Astrocyte (in vitro differentiated cells and primary cell): ENCODE results near the gene KCNC1. TPM values are rescaled to one million over a fixed set of nuclear protein-coding genes. Genes with fewer than 3 reads are reported as not detected.

Experiments used
- DNase-seq: peaks from one replicate; pipeline ENCODE4 v3.0.0-alpha.2; 2010; ENCODE audit warnings: low read depth
- FAIRE-seq: peaks from 2 replicates; lab custom pipeline; 2011; peaks lifted over from hg19 to GRCh38; lab: Jason Lieb, UNC
- H2AFZ ChIP-seq: 2 replicates; pipeline ENCODE4 v1.6.0; 2012; ENCODE audit warnings: low read depth, low read length, inconsistent platforms
- H3K27ac ChIP-seq: 2 replicates; pipeline ENCODE4 v1.5.1; 2011; ENCODE audit warnings: low read depth, low read length, inconsistent platforms
- H3K27me3 ChIP-seq: 2 replicates; pipeline ENCODE4 v1.6.0; 2011; ENCODE audit warnings: low read length, inconsistent platforms; ENCODE audit not compliant: insufficient read depth
- H3K36me3 ChIP-seq: 2 replicates; pipeline ENCODE4 v1.5.1; 2011; ENCODE audit warnings: low read length, inconsistent platforms; ENCODE audit not compliant: insufficient read depth
- H3K4me1 ChIP-seq: 2 replicates; pipeline ENCODE4 v1.5.1; 2011; ENCODE audit warnings: low read length, inconsistent platforms; ENCODE audit not compliant: insufficient read depth
- H3K4me2 ChIP-seq: 2 replicates; pipeline ENCODE4 v1.6.0; 2012; ENCODE audit warnings: low read length, inconsistent platforms
- H3K4me3 ChIP-seq: 2 replicates; pipeline ENCODE4 v1.5.1; 2011; ENCODE audit warnings: low read depth, mild to moderate bottlenecking, low read length, inconsistent platforms; ENCODE audit not compliant: insufficient read depth
- H3K79me2 ChIP-seq: 2 replicates; pipeline ENCODE4 v1.6.0; 2012; ENCODE audit warnings: mild to moderate bottlenecking, low read length, inconsistent platforms; ENCODE audit not compliant: insufficient read depth
- H3K9ac ChIP-seq: 2 replicates; pipeline ENCODE4 v1.6.0; 2012; ENCODE audit warnings: mild to moderate bottlenecking, low read length, inconsistent platforms
- H3K9me3 ChIP-seq: 2 replicates; pipeline ENCODE4 v1.5.1; 2012; ENCODE audit warnings: low read depth, mild to moderate bottlenecking, low read length, inconsistent platforms; ENCODE audit not compliant: insufficient read depth
- H4K20me1 ChIP-seq: 2 replicates; pipeline ENCODE4 v1.6.0; 2012; ENCODE audit warnings: low read length, inconsistent platforms; ENCODE audit not compliant: insufficient read depth
- H3K27ac Mint-ChIP-seq: one replicate; pipeline ENCODE4 v1.8.0; 2021; ENCODE audit warnings: mild to moderate bottlenecking, mixed read lengths; ENCODE audit not compliant: unreplicated experiment
- H3K27me3 Mint-ChIP-seq: one replicate; pipeline ENCODE4 v1.8.0; 2021; ENCODE audit warnings: low read depth, mixed read lengths; ENCODE audit not compliant: unreplicated experiment
- H3K36me3 Mint-ChIP-seq: one replicate; pipeline ENCODE4 v1.8.0; 2021; ENCODE audit warnings: low read depth, mixed read lengths; ENCODE audit not compliant: unreplicated experiment
- H3K4me1 Mint-ChIP-seq: one replicate; pipeline ENCODE4 v1.8.0; 2021; ENCODE audit warnings: low read depth, mixed read lengths; ENCODE audit not compliant: unreplicated experiment
- H3K4me3 Mint-ChIP-seq: one replicate; pipeline ENCODE4 v1.8.0; 2021; ENCODE audit warnings: mild to moderate bottlenecking, moderate library complexity, mixed read lengths; ENCODE audit not compliant: unreplicated experiment
- H3K9me3 Mint-ChIP-seq: one replicate; pipeline ENCODE4 v1.8.0; 2021; ENCODE audit warnings: mild to moderate bottlenecking, mixed read lengths; ENCODE audit not compliant: unreplicated experiment
- CTCF ChIP-seq: IDR thresholded peaks from 2 replicates; pipeline ENCODE4 v1.5.1; 2011; ENCODE audit warnings: low read depth, mild to moderate bottlenecking, inconsistent platforms, low read length, moderate library complexity; ENCODE audit not compliant: insufficient read depth
- EZH2 ChIP-seq: IDR thresholded peaks from 2 replicates; pipeline ENCODE4 v1.6.1; 2012; ENCODE audit warnings: mild to moderate bottlenecking, low read length, inconsistent platforms; ENCODE audit not compliant: insufficient read depth
- total RNA-seq: library from RNA; stranded (reverse); gene quantifications from 2 replicates; pipeline ENCODE4 v1.2.1, GENCODE V29; 2021

Gene KCNC1
- total RNA-seq, 1 donor from 2014 or later = 0.05 TPM

GRCh38 chr11:17812865-17813187 is 78.2 kb downstream of the KCNC1 start:
- H3K9ac ChIP-seq = no peak overlapping the region
- no peaks in the 10 kb centered on the region for H3K36me3 Mint-ChIP-seq
- peaks cover 9% of the 10 kb centered on the region for H4K20me1 ChIP-seq
- H3K9me3 ChIP-seq = no peaks in the 10 kb centered on the region
- TF ChIP-seq CTCF (no peak), EZH2 (no peak)
- no peak overlapping the region for H3K4me3 Mint-ChIP-seq
- no peak overlapping the region for H3K4me2 ChIP-seq
- peaks cover 7% of the 10 kb centered on the region for H3K27me3 Mint-ChIP-seq
- no peaks in the 10 kb centered on the region for H3K4me1 Mint-ChIP-seq
- H3K9me3 Mint-ChIP-seq = no peaks in the 10 kb centered on the region
- no peak overlapping the region for H2AFZ ChIP-seq
- FAIRE-seq (no peak), DNase-seq (no peak)
- H3K4me1 ChIP-seq = peaks cover 10% of the 10 kb centered on the region
- no peak overlapping the region for H3K4me3 ChIP-seq
- H3K27ac Mint-ChIP-seq = no peak overlapping the region
- H3K79me2 ChIP-seq = no peaks in the 10 kb centered on the region
- no peaks in the 10 kb centered on the region for H3K27me3 ChIP-seq
- H3K36me3 ChIP-seq = no peaks in the 10 kb centered on the region
- H3K27ac ChIP-seq = no peak overlapping the region

GRCh38 chr11:17813391-17814059 is 78.9 kb downstream of the KCNC1 start:
- Mint-ChIP-seq H3K27ac (no peak overlapping the region), H3K4me1 (no peaks in the 10 kb centered on the region), H3K36me3 (no peaks in the 10 kb centered on the region), H3K4me3 (no peak overlapping the region), H3K9me3 (no peaks in the 10 kb centered on the region), H3K27me3 (peaks cover 7% of the 10 kb centered on the region)
- no peak overlapping the region for H3K27ac ChIP-seq
- H2AFZ ChIP-seq = no peak overlapping the region
- H3K79me2 ChIP-seq = no peaks in the 10 kb centered on the region
- no peaks in the 10 kb centered on the region for H3K36me3 ChIP-seq
- peaks cover 10% of the 10 kb centered on the region for H3K4me1 ChIP-seq
- DNase-seq = peak; percentile 79
- H3K4me2 ChIP-seq = peak overlapping the region; percentile 10
- TF ChIP-seq EZH2 (no peak), CTCF (no peak)
- no peak for FAIRE-seq
- H3K4me3 ChIP-seq = no peak overlapping the region
- peaks cover 9% of the 10 kb centered on the region for H4K20me1 ChIP-seq
- no peaks in the 10 kb centered on the region for H3K27me3 ChIP-seq
- H3K9me3 ChIP-seq = no peaks in the 10 kb centered on the region
- no peak overlapping the region for H3K9ac ChIP-seq

- Mint-ChIP-seq H3K9me3 (no peaks in the 10 kb centered on the region), H3K27ac (no peak overlapping the region), H3K4me3 (no peak overlapping the region), H3K27me3 (peaks cover 7% of the 10 kb centered on the region), H3K36me3 (no peaks in the 10 kb centered on the region), H3K4me1 (no peaks in the 10 kb centered on the region)
- TF ChIP-seq EZH2 (no peak), CTCF (no peak)
- H2AFZ ChIP-seq = no peak overlapping the region
- H3K4me3 ChIP-seq = no peak overlapping the region
- no peaks in the 10 kb centered on the region for H3K36me3 ChIP-seq
- H3K27me3 ChIP-seq = no peaks in the 10 kb centered on the region
- H3K4me1 ChIP-seq = peaks cover 10% of the 10 kb centered on the region
- no peak overlapping the region for H3K27ac ChIP-seq
- no peak overlapping the region for H3K4me2 ChIP-seq
- H4K20me1 ChIP-seq = peaks cover 9% of the 10 kb centered on the region
- no peaks in the 10 kb centered on the region for H3K9me3 ChIP-seq
- FAIRE-seq = no peak
- no peak overlapping the region for H3K9ac ChIP-seq
- DNase-seq = peak; percentile 59
- no peaks in the 10 kb centered on the region for H3K79me2 ChIP-seq
Measured at GRCh38 chr11:17814546-17814945, 80.0 kb downstream of the KCNC1 start.
